Spleen (tissue), 11 donors: ENCODE measurements around the gene FXYD4. TPM values are rescaled to one million over a fixed set of nuclear protein-coding genes. Genes with fewer than 3 reads are reported as not detected.

ENCODE experiments used
- DNase-seq: peaks from one replicate; pipeline ENCODE4 v3.0.0-alpha.2; 2020
- H3K27ac ChIP-seq, 8 donors: fragments of 200-600 bp; sonication (generic) in 7 of 8; 1 replicate in 4 of 8; 2 replicates in 4 of 8; pipeline versions ENCODE4 v1.5.0 to v1.8.0; 2016 to 2021; ENCODE audit warnings: inconsistent platforms in 4 of 8, mild to moderate bottlenecking in 4 of 8, moderate library complexity in 1 of 8
- H3K27me3 ChIP-seq, 7 donors: fragments of 200-600 bp; sonication (generic) in 6 of 7; replicated peaks in 1 of 7; 1 replicate in 4 of 7; 2 replicates in 3 of 7; pipeline versions ENCODE4 v1.5.0 to v1.8.0; 2016 to 2021; ENCODE audit warnings: inconsistent platforms in 3 of 7, mild to moderate bottlenecking in 1 of 7
- H3K36me3 ChIP-seq, 6 donors: fragments of 200-600 bp; sonication (generic) in 5 of 6; 1 replicate in 4 of 6; 2 replicates in 2 of 6; pipeline versions ENCODE4 v1.5.0 to v1.8.0; 2016 to 2021; ENCODE audit warnings: inconsistent platforms in 2 of 6
- H3K4me1 ChIP-seq, 6 donors: fragments of 200-600 bp; sonication (generic) in 5 of 6; 1 replicate in 3 of 6; 2 replicates in 3 of 6; pipeline versions ENCODE4 v1.5.0 to v1.8.0; 2016 to 2021; ENCODE audit warnings: inconsistent platforms in 3 of 6
- H3K4me3 ChIP-seq, 8 donors: fragments of 200-600 bp; sonication (generic) in 7 of 8; 1 replicate in 4 of 8; 2 replicates in 4 of 8; pipeline versions ENCODE4 v1.5.0 to v1.8.0; 2016 to 2021; ENCODE audit warnings: inconsistent platforms in 4 of 8, mild to moderate bottlenecking in 4 of 8, moderate library complexity in 2 of 8
- H3K9me3 ChIP-seq, 8 donors: fragments of 200-600 bp; sonication (generic) in 7 of 8; 1 replicate in 4 of 8; 2 replicates in 4 of 8; pipeline versions ENCODE4 v1.5.0 to v1.8.0; 2016 to 2021; ENCODE audit warnings: inconsistent platforms in 4 of 8
- POLR2A ChIP-seq, 3 donors: fragments of 450-650 bp; IDR thresholded peaks; one replicate each; pipeline ENCODE4 v1.5.1; 2017; ENCODE audit warnings: antibody characterized with exemption in 3 of 3, mild to moderate bottlenecking in 1 of 3
- POLR2AphosphoS5 ChIP-seq, 3 donors: sonication (generic); formaldehyde crosslinking; IDR thresholded peaks; one replicate each; pipeline ENCODE4 v1.5.1; 2017; ENCODE audit warnings: antibody characterized with exemption in 3 of 3
- WGBS, 5 donors: extraction: QIAGEN DNeasy Blood & Tissue Kit in 3 of 5; methylation state at CpG; one replicate each; pipeline versions ENCODE4 v1.1.5 to v1.1.7; 2013 to 2018; 5-methylcytosine and 5-hydroxymethylcytosine counted together
- intact Hi-C: fragments of 100-400 bp; cut with DNase I; formaldehyde crosslinking; loops from one replicate; pipeline ENCODE4 v1.15.0; 2023; ENCODE audit warnings: low total_unique reads
- polyA plus RNA-seq, 3 donors: library from polyadenylated mRNA; stranded (reverse); fragments of 200-250 nt; gene quantifications; one replicate each; pipeline ENCODE4 v1.2.1, GENCODE V29; 2013
- total RNA-seq, 7 donors: library from RNA; depleted of rRNA in 3 of 7; stranded (reverse); fragments of >200 nt in 3 of 7; fragmentation: NEBNext Ultra II Directional in 4 of 7; extraction: Animal tissue kit (Norgen Biotek cat#: 25700) in 4 of 7; gene quantifications; one replicate each; pipeline versions ENCODE4 v1.1.0 to v1.2.1, GENCODE V29; 2016 to 2021
- TF ChIP-seq, protein P1 (sequence below), 11 experiments: fragments of 200-600 bp in 7 of 11; fragments of 450-650 bp in 4 of 11; sonication (generic) in 4 of 11; IDR thresholded peaks in 8 of 11; conservative IDR thresholded peaks in 3 of 11; 1 replicate in 7 of 11; 2 replicates in 4 of 11; pipeline versions ENCODE4 v1.4.0 to v1.8.0; 2016 to 2021; ENCODE audit warnings: antibody characterized with exemption in 11 of 11, inconsistent platforms in 4 of 11, mild to moderate bottlenecking in 1 of 11
- donor health status: healthy with polysubstance abuse.
- donor health status: DM: no; HTN: no; CAD: no; lungs with moderate emphysema.
- donor health status: DM: no; HTN: no; CAD: no.
- donor health status: Bipolar disorder and iron deficiency.
- donor health status: healthy.
- donor health status: DM: no; HTN: no; CAD: no.
- donor health status: DM: yes; HTN: yes; CAD: no.

The FXYD4 gene
- total and polyA plus RNA-seq, 10 donors = 0.20 TPM; not detected in 9

DNA sequence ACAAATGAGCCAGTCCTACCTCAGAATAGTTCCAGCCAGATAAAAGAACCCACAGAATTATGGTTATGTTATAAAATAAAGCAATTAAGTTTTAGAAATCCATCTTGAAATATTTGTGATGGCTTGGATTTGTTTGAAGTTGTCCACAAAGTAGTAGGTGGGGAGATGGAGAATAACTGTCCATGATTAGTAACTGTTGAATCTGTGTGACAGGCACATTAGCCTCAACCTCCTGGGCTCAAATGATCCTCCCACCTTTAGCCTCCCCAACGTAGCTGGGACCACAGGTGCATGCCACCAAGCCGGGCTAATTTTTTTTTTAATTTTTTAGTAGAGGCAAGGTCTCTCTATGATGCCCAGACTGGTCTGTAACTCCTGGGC is 27.5 kb downstream of the FXYD4 start:
- peak overlapping the region; percentile 16 to 100 (median 98) for H3K27ac ChIP-seq
- peaks cover 57 to 95% (median 91%) of the 10 kb centered on the region in 6 donors for H3K4me1 ChIP-seq
- TF ChIP-seq, protein P1, sequence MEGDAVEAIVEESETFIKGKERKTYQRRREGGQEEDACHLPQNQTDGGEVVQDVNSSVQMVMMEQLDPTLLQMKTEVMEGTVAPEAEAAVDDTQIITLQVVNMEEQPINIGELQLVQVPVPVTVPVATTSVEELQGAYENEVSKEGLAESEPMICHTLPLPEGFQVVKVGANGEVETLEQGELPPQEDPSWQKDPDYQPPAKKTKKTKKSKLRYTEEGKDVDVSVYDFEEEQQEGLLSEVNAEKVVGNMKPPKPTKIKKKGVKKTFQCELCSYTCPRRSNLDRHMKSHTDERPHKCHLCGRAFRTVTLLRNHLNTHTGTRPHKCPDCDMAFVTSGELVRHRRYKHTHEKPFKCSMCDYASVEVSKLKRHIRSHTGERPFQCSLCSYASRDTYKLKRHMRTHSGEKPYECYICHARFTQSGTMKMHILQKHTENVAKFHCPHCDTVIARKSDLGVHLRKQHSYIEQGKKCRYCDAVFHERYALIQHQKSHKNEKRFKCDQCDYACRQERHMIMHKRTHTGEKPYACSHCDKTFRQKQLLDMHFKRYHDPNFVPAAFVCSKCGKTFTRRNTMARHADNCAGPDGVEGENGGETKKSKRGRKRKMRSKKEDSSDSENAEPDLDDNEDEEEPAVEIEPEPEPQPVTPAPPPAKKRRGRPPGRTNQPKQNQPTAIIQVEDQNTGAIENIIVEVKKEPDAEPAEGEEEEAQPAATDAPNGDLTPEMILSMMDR (IDR thresholded peaks at IDR 0.05 in 8 of 11, conservative IDR thresholded peaks at IDR 0.05 in 3 of 11) = no peak
- TF ChIP-seq POLR2AphosphoS5 (IDR thresholded peaks at IDR 0.05) (no peak), POLR2A (IDR thresholded peaks at IDR 0.05) (no peak)
- no peaks in the 10 kb centered on the region for H3K9me3 ChIP-seq
- H3K4me3 ChIP-seq = no peak overlapping the region
- DNase-seq = no peak
- no peaks in the 10 kb centered on the region for H3K27me3 ChIP-seq
- 23 to 57% (median 43%) methylated on average over 2 of the region's 2 CpGs for WGBS, 5 donors
- intact Hi-C loops = no loop called here
- peaks cover 0 to 52% (median 10%) of the 10 kb centered on the region in 6 donors for H3K36me3 ChIP-seq

DNA sequence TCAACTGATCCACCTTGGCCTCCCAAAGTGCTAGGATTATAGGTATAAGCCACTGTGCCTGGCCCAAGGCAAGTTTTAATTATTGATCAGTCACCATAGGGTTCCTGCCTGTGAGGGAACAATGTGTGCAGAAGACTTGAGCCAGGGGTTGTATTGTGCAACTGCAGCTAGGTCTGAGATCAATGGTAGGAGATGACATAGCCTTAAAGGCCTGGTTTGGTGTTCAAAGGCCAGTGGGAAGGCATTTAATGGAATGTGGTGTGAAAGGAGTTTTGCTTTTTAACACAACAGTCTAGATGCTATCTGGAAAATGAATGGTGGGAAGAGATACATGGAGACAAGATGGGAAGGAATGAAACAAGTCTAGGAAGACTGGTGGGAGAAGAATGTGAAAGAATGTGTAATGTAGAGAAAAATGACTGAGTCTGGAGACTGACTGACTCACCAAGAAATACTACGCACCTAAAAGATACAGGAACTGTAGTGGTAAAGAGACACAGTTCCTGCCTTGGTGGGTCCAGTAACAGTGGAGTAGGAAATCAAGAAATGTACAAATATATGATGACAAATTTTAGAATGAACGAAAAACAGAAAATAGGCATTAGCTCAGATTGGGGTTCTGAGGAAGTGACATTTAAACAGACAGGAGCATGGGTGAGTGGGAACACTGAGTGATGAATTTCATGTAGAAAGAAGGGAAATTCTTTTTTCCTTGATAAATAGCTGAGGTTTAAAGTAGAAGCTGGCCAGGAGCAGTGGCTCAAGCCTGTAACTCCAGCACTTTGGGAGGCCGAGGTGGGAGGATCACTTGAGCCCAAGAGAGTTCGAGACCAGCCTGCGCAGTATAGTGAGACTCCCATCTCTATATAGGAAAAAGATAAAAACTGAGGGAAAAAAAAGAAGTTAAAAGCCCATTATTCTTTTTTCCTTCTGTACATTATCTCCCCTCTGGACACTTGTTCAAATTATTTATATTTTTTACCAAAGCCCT is 28.2 kb downstream of the FXYD4 start:
- DNase-seq = no peak
- H3K4me1 ChIP-seq = peaks cover 59 to 95% (median 91%) of the 10 kb centered on the region in 6 donors
- no peaks in the 10 kb centered on the region for H3K9me3 ChIP-seq
- 66 to 81% (median 74%) methylated on average over 5 of the region's 5 CpGs for WGBS, 5 donors
- TF ChIP-seq POLR2A (IDR thresholded peaks at IDR 0.05) = no peak
- TF ChIP-seq, protein P1 (IDR thresholded peaks at IDR 0.05 in 8 of 11, conservative IDR thresholded peaks at IDR 0.05 in 3 of 11) = no peak
- peak overlapping the region; percentile 16 to 100 (median 98) for H3K27ac ChIP-seq
- H3K27me3 ChIP-seq = no peaks in the 10 kb centered on the region
- peak overlapping the region in 1 of 8 donors; percentile 13 for H3K4me3 ChIP-seq
- intact Hi-C loops = no loop called here
- peaks cover 0 to 47% (median 5%) of the 10 kb centered on the region in 6 donors for H3K36me3 ChIP-seq

DNA sequence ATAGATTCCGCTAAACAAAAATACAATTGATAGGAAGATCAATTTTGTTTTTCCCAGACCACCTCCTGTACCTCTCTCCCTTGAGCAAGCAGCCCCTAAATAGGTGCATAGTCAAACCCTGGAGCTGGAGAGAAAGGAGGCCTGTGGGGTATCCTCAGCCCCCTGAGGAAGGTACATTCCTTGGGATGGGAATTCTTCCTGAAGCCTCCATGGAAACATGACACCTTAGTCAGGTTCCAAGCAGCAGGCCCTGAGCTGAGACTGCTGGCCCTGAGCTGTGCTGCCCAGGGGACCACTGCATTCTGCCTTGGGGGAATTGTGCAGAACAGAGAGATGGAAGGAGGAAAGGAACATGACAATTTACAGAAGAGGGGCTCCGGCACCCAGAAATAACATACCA is 30.2 kb downstream of the FXYD4 start:
- Histone ChIP-seq H3K36me3 (peaks cover 0 to 35% (median 5%) of the 10 kb centered on the region in 6 donors), H3K9me3 (no peaks in the 10 kb centered on the region), H3K4me3 (peak overlapping the region in 2 of 8 donors; percentile 8 to 98), H3K27me3 (no peaks in the 10 kb centered on the region), H3K27ac (peak overlapping the region in 7 of 8 donors; percentile 26 to 100 (median 99)), H3K4me1 (peaks cover 63 to 96% (median 94%) of the 10 kb centered on the region in 6 donors)
- intact Hi-C loops = no loop called here
- TF ChIP-seq, protein P1 (IDR thresholded peaks at IDR 0.05 in 8 of 11, conservative IDR thresholded peaks at IDR 0.05 in 3 of 11) = no peak
- TF ChIP-seq POLR2A (IDR thresholded peaks at IDR 0.05) (no peak), POLR2AphosphoS5 (IDR thresholded peaks at IDR 0.05) (no peak)
- 63 to 81% (median 76%) methylated on average over 2 of the region's 2 CpGs for WGBS, 5 donors
- no peak for DNase-seq

DNA sequence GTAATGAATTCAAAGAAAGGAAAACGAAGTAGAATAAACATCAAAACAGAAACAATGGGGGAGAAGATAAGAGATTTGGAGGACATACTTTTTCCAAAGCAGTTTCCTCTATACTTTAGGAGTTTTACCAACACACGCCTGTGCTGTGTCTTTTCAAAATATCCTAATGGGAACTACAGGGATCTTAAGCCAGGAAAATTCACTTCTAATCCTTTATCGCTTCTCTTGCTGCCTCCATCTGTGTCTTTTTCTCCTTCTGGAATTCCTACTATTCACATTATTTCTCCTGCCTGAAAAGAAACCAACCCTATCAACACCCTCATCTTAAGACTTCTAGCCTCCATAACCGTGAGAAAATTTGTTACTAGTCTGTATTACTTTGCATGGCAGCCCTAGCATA is 30.7 kb downstream of the FXYD4 start:
- H3K27me3 ChIP-seq = no peaks in the 10 kb centered on the region
- no peak for TF ChIP-seq POLR2AphosphoS5 (IDR thresholded peaks at IDR 0.05)
- no peak for TF ChIP-seq POLR2A (IDR thresholded peaks at IDR 0.05)
- TF ChIP-seq, protein P1 (IDR thresholded peaks at IDR 0.05 in 8 of 11, conservative IDR thresholded peaks at IDR 0.05 in 3 of 11) = no peak
- no peaks in the 10 kb centered on the region for H3K9me3 ChIP-seq
- H3K4me3 ChIP-seq = peak overlapping the region in 1 of 8 donors; percentile 98
- DNase-seq = no peak
- H3K27ac ChIP-seq = peak overlapping the region in 7 of 8 donors; percentile 26 to 100 (median 99)
- WGBS, 5 donors = 41 to 58% (median 55%) methylated on average over 4 of the region's 4 CpGs
- peaks cover 0 to 35% (median 5%) of the 10 kb centered on the region in 6 donors for H3K36me3 ChIP-seq
- peaks cover 63 to 97% (median 94%) of the 10 kb centered on the region in 6 donors for H3K4me1 ChIP-seq
- intact Hi-C loops = no loop called here
